ENCODE measurements around the gene LY6G5C. TPM values are rescaled to one million over a fixed set of nuclear protein-coding genes. Genes with fewer than 3 reads are reported as not detected.

Gene LY6G5C
- total and polyA plus RNA-seq, 9 of the 15 experiments (the other 6 are each of a cell fraction or from before 2014, with no cell fraction given) = 0.10 to 0.67 (median 0.46) TPM; not detected in 4

GRCh38 chr6:31666337-31666965, 14.4 kb downstream of the LY6G5C start (continued):
- TF ChIP-seq AFF1 (IDR thresholded peaks at IDR 0.05; ENCODE audit: low read depth in 1 of 2, partially characterized antibody in 2 of 2) (peak in 1 of 2 experiments; percentile 42), DPF2 (IDR thresholded peaks at IDR 0.05) (peak; percentile 38; the same call in 1 of the 2 replicates), MLLT1 (IDR thresholded peaks at IDR 0.05) (no peak; a peak in 1 of 4 replicates), E4F1 (CRISPR knock-in tag; IDR thresholded peaks at IDR 0.05; ENCODE audit: borderline replicate concordance) (no peak), NKRF (IDR thresholded peaks at IDR 0.05; ENCODE audit: borderline replicate concordance) (no peak; the same call in 1 of the 2 replicates), RERE (CRISPR knock-in tag; IDR thresholded peaks at IDR 0.05; ENCODE audit: borderline replicate concordance) (no peak), CHD1 (IDR thresholded peaks at IDR 0.05; ENCODE audit: low read length) (peak; percentile 73), SMARCE1 (IDR thresholded peaks at IDR 0.05) (peak; percentile 74; the same call in 1 of the 2 replicates), ELF4 (CRISPR knock-in tag; IDR thresholded peaks at IDR 0.05) (no peak)
